GM21786 (cell line): ENCODE results near the gene MKRN3.
"Not testable (repeated sequence)": the region's sequence is repeated elsewhere in the genome, so short reads cannot be mapped to it uniquely, and the experiment has no call there.

Source experiments
- ATAC-seq: cut with Tn5 transposase; IDR thresholded peaks from one replicate; pipeline ENCODE4 v1.9.1; 2021; ENCODE audit not compliant: unreplicated experiment

The MKRN3 gene

DNA sequence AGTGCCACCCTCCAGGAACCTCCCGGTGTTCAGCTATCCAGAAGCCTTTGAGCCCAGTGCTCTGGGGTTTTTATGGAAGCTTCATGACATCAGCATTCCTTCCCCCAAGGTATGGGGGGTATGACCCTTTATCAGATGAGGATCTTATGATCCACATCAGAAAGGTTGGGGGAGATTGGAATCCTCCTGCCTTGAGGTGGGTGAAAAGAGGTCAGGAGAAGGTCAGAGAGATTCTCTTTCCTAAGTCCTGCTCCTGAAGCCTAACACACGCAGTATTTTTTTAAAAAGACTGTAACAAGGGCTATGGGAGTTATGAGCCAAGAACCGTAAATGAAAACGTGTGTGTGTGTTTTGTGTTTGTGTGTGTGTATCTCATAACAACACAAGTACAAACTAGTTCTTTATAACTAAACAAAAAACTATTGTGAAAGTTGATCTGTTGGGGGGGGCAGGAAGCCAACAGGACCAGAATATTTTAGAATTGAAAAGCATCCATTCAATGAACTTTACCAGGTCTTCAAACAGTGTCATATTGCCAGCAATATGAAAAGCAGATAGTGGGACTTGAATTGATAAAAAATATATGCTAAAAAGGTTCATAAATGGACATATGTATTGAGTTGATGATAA, 13.2 kb downstream of the MKRN3 start:
- no peak for ATAC-seq

DNA sequence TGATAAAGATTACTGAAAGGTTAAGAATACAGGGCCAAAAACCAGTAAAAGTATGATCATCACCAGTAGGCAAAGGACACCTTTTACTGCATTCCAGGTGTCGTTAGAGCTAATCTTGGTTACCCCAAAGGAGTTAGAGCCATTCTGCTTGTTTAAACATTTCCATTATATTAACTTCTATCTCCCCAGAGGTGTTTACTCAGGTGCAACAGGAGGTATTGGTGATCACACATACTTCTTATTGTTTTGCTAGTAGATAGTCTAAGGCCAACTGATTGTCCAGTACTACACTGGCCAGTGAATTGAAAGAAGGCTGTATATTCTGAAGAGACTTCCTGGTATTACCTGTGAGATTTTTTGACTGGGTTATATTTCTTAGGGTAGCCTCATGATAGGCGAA, 22.8 kb downstream of the MKRN3 start:
- ATAC-seq: no peak

DNA sequence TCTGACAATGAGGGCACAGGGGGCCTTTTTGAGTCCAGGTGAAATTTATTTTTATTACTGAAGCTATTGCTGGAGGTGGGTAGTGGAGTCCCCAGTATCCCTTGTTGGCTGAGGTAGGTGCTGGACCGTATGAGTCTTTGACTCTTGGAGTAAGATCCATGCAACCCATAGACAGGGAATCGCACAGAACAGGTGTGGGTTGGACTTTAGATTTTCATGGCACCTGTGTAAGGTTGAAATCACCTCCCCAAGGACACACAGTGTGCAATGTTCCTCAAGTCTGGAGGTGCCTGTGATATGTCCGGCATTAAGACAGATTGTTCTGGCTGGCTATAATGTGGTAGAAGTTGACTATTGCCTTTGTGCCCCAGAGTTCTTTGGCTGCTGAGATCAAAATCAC, 23.5 kb downstream of the MKRN3 start:
- no peak for ATAC-seq

DNA sequence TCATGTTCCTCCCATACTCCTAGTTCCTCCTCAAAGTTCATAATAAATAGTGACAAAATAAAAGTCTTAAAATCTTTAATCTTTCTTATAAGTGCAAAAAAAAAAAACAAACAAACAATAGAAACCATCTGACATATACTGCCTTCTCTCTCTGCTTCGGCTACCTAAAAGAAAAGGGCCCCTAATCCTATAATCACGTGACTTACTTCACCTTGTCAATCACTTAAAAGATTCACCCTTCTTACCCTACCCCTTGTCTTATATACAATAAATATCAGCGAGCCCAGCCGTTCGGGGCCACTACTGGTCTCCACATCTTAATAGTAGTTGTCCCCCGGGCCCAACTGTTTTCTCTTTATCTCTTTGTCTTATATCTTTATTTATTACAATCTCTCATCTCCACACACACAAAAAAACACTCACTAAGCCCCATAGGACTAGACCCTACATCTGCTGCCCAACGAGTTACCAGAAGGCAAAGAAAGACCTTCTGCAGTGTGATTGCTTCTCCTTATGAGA, 28.8 kb downstream of the MKRN3 start:
- ATAC-seq: no peak

DNA sequence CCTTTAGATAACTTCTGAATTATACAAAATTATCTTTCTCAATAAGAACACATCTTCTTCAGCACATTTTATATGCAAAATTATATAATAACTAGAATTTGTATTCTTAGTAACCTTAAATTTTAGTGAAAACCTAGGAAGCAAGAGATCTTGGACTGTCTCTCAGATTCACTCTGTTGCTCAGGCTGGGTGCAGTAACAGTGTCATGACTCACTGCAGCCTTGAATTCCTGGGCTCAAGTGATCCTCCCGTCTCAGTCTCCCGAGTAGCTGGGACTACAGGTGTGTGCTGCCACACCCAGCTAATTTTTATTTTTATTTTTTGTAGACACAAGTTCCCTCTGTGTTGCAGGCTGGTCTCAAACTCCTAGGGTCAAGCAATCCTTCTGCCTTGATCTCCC, 29.9 kb downstream of the MKRN3 start:
- ATAC-seq: no peak

DNA sequence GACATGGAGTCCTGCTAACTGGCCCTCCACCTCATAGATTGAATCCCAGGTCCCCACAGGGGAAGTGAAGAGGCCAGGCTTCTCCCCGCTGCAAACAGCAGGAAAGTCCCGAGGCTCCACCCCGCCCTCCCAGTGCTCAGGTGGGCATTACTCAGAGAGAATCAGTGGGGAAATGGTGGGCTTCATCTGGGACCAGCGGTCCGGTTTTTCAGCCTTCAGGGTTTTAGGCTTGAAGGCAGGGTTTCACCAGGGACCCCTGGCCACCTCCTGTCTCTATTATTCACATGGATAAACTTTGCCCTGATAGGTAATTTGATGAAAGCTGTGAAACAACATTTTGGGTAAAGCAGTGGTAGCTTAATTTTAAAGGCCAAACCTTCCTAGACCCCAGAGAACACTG, 31.3 kb downstream of the MKRN3 start:
- ATAC-seq: no peak

DNA sequence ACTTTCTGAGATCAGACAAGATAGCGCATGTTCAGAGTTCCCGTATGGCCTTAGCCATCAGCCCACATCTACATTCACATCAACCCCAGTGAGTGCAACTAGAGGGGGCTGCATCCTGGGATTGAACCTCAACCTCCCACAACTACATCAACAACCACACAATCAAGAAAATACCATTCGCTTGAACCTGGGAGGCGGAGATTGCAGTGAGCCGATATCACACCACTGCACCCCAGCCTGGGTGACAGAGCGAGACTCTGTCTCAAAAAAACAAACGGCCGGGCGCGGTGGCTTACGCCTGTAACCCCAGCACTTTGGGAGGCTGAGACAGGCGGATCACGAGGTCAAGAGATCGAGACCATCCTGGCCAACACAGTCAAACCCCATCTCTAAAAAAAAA, 31.8 kb downstream of the MKRN3 start:
- ATAC-seq: not testable (repeated sequence)

DNA sequence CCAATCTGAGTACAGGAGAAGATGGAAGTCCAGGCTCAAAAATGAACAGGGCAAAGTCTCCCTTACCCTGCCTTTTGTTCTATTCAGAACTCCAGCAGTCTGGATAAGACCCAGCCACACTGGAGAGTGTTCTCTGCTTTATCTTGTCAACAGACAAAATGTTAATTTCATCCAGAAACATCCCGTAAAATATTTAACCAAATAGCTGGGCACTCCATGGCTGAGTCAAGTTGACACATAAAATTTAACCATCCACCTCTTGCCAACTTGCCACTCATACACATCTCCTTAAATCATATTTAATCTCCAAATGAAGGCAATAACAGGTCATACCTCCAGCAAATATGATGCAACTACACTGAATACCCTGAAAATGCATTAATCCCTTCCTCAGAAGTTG, 33.6 kb downstream of the MKRN3 start:
- no peak for ATAC-seq

DNA sequence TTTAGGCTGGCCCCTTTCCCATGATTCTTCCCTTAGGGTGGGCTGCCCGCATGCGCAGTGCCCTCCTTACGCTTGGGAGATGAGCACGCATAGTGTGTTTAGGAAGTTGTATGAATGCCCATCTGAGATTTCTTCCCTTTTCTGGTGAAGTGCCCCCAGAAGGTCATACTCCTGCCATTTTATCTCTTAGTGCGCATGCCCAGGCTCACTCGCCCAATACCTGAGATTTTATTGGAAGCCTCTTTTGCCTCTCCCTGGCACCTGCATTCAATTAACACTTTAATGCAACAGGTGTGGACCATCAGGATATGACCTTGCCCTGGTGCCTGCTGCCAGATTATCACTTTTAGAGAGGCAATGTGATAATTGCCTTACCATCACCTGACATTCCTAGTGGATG, 36.6 kb downstream of the MKRN3 start:
- ATAC-seq: no peak

DNA sequence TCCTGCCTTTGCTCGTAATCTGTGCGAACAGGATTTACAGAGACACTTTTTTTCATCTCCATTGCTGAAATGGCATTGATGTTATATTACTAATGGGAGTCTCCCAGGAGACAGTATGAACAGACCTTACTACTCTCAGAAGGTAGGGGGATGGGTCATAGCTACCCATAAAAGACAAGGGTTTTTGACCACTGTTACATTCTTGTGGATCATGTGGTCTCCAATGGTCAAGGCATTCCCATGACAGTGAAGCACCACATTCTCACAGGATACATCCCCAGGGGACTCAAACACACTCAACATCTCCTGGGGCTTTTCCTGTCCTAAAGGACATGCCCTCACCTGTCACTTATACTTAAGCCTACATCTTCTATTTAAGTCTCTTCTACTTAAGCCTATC, 40.8 kb downstream of the MKRN3 start:
- ATAC-seq: no peak

DNA sequence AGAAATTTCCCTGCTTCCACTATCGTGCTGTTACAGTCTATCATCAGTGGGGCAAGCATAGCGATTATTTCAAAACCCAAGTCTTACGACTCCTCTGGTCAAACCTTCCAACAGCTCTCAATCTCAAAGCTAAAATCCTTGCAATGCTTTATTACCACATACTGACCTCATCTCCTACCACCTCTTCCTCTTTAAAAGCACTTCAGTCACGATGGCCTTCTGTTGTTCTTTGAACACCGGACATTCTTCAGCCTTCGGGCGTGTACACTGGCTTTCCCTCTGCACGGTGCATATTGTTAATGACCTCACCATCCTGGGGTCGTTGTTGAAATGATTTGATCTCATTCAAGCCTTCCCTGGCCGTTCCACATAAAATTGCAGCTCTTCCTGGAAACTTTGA, 51.1 kb downstream of the MKRN3 start:
- no peak for ATAC-seq
